Osteoblast (primary cell): Measurements from ENCODE around the gene PAFAH1B1. TPM values are rescaled to one million over a fixed set of nuclear protein-coding genes. Genes with fewer than 3 reads are reported as not detected.

ENCODE experiments used
- DNase-seq: peaks from one replicate; pipeline ENCODE4 v3.0.0; 2011; ENCODE audit warnings: low spot score, mixed read lengths; ENCODE audit not compliant: insufficient read length; ENCODE audit errors: missing footprints
- H2AFZ ChIP-seq: 2 replicates; pipeline ENCODE4 v1.6.0; 2011; ENCODE audit warnings: mild to moderate bottlenecking, low read length
- H3K27ac ChIP-seq: 2 replicates; pipeline ENCODE4 v1.5.1; 2011; ENCODE audit warnings: mild to moderate bottlenecking, low read depth, low read length, moderate library complexity
- H3K27me3 ChIP-seq: 2 replicates; pipeline ENCODE4 v1.6.0; 2012; ENCODE audit warnings: mild to moderate bottlenecking, control low read depth, inconsistent platforms, low read length, moderate library complexity; ENCODE audit not compliant: insufficient read depth
- H3K36me3 ChIP-seq: 2 replicates; pipeline ENCODE4 v1.5.1; 2011; ENCODE audit warnings: mild to moderate bottlenecking, low read length, control low read depth, moderate library complexity; ENCODE audit not compliant: insufficient read depth
- H3K4me1 ChIP-seq: 2 replicates; pipeline ENCODE4 v1.5.1; 2011; ENCODE audit warnings: mild to moderate bottlenecking, low read length, control low read depth, moderate library complexity; ENCODE audit not compliant: insufficient read depth
- H3K4me2 ChIP-seq: 2 replicates; pipeline ENCODE4 v1.6.0; 2011; ENCODE audit warnings: mild to moderate bottlenecking, low read length; ENCODE audit not compliant: insufficient read depth
- H3K4me3 ChIP-seq: fragments of 200-600 bp; sonication (generic); 3 replicates; pipeline ENCODE4 v1.5.1; 2012; ENCODE audit warnings: mild to moderate bottlenecking, low read length, inconsistent platforms; ENCODE audit not compliant: insufficient read depth
- H3K79me2 ChIP-seq: 2 replicates; pipeline ENCODE4 v1.6.0; 2012; ENCODE audit warnings: mild to moderate bottlenecking, low read length, control low read depth, inconsistent platforms; ENCODE audit not compliant: insufficient read depth
- H3K9me3 ChIP-seq: 2 replicates; pipeline ENCODE4 v1.5.1; 2011; ENCODE audit warnings: low read depth, low read length, control low read depth
- H4K20me1 ChIP-seq: 2 replicates; pipeline ENCODE4 v1.6.0; 2012; ENCODE audit warnings: mild to moderate bottlenecking, low read length, control low read depth; ENCODE audit not compliant: insufficient read depth
- total RNA-seq: library from RNA; depleted of rRNA; stranded (reverse); fragments of >200 nt; gene quantifications from 2 replicates; pipeline ENCODE4 v1.2.3, GENCODE V29; 2012
- TF ChIP-seq, protein P1 (sequence below): IDR thresholded peaks from 2 replicates; pipeline ENCODE4 v1.5.1; 2011; ENCODE audit warnings: mild to moderate bottlenecking, low read depth, low read length, moderate library complexity; ENCODE audit errors: extremely low read depth

The PAFAH1B1 gene
- total RNA-seq, 1 donor: 128 TPM

- H3K27ac ChIP-seq: peak overlapping the region; percentile 37
- H3K27me3 ChIP-seq: no peaks in the 10 kb centered on the region
- peak overlapping the region; percentile 45 for H3K4me2 ChIP-seq
- H3K9me3 ChIP-seq: no peaks in the 10 kb centered on the region
- no peak overlapping the region for H2AFZ ChIP-seq
- H3K79me2 ChIP-seq: peaks cover 79% of the 10 kb centered on the region
- TF ChIP-seq, protein P1, sequence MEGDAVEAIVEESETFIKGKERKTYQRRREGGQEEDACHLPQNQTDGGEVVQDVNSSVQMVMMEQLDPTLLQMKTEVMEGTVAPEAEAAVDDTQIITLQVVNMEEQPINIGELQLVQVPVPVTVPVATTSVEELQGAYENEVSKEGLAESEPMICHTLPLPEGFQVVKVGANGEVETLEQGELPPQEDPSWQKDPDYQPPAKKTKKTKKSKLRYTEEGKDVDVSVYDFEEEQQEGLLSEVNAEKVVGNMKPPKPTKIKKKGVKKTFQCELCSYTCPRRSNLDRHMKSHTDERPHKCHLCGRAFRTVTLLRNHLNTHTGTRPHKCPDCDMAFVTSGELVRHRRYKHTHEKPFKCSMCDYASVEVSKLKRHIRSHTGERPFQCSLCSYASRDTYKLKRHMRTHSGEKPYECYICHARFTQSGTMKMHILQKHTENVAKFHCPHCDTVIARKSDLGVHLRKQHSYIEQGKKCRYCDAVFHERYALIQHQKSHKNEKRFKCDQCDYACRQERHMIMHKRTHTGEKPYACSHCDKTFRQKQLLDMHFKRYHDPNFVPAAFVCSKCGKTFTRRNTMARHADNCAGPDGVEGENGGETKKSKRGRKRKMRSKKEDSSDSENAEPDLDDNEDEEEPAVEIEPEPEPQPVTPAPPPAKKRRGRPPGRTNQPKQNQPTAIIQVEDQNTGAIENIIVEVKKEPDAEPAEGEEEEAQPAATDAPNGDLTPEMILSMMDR: no peak
- H3K36me3 ChIP-seq: no peaks in the 10 kb centered on the region
- peak; percentile 92 for DNase-seq
- H3K4me1 ChIP-seq: peaks cover 47% of the 10 kb centered on the region
- H3K4me3 ChIP-seq: peak overlapping the region; percentile 7
- peaks cover 59% of the 10 kb centered on the region for H4K20me1 ChIP-seq
Observed at GRCh38 chr17:2708585-2709182, 115.2 kb downstream of the PAFAH1B1 start.

GRCh38 chr17:2709183-2709661 is 115.8 kb downstream of the PAFAH1B1 start:
- TF ChIP-seq, protein P1: no peak
- Histone ChIP-seq H3K79me2 (peaks cover 74% of the 10 kb centered on the region), H3K4me3 (peak overlapping the region; percentile 7), H3K36me3 (no peaks in the 10 kb centered on the region), H3K27ac (peak overlapping the region; percentile 33), H3K27me3 (no peaks in the 10 kb centered on the region), H2AFZ (no peak overlapping the region), H3K9me3 (no peaks in the 10 kb centered on the region), H3K4me1 (peaks cover 47% of the 10 kb centered on the region), H4K20me1 (peaks cover 55% of the 10 kb centered on the region), H3K4me2 (peak overlapping the region; percentile 98)
- DNase-seq: peak; percentile 74

- Histone ChIP-seq H3K4me2 (peak overlapping the region; percentile 98), H3K27ac (peak overlapping the region; percentile 60), H3K27me3 (no peaks in the 10 kb centered on the region), H3K79me2 (peaks cover 63% of the 10 kb centered on the region), H3K4me3 (peak overlapping the region; percentile 87), H3K4me1 (peaks cover 47% of the 10 kb centered on the region), H3K36me3 (no peaks in the 10 kb centered on the region), H2AFZ (no peak overlapping the region), H3K9me3 (no peaks in the 10 kb centered on the region), H4K20me1 (peaks cover 45% of the 10 kb centered on the region)
- peak; percentile 88 for DNase-seq
- TF ChIP-seq, protein P1: no peak
Observed at GRCh38 chr17:2710071-2710802, 116.8 kb downstream of the PAFAH1B1 start.
